NCI-H526 (cell line): Measurements from ENCODE around the gene ZNF385A.

ENCODE experiments used
- DNase-seq, 2 experiments: peaks; one replicate each; lab custom pipeline; 2025; lab: John Stamatoyannopoulos, UW

ZNF385A gene

GRCh38 chr12:54392485-54393206 is 8.1 kb upstream of the ZNF385A start:
- no peak for DNase-seq

GRCh38 chr12:54390668-54391551 is 6.4 kb upstream of the ZNF385A start:
- DNase-seq, result peak; percentile 17 to 87

GRCh38 chr12:54390176-54390667 is 5.7 kb upstream of the ZNF385A start:
- peak in 1 of 2 experiments; percentile 51 for DNase-seq

GRCh38 chr12:54389607-54390175 is 5.2 kb upstream of the ZNF385A start:
- no peak for DNase-seq

- DNase-seq, result no peak
These were observed 4.6 kb upstream of the ZNF385A start for GRCh38 chr12:54389134-54389508.

- DNase-seq, result no peak
These were observed 4.0 kb upstream of the ZNF385A start for GRCh38 chr12:54388237-54389133.

GRCh38 chr12:54387114-54387467 is 2.6 kb upstream of the ZNF385A start:
- no peak for DNase-seq

GRCh38 chr12:54386403-54387113 is 2.0 kb upstream of the ZNF385A start:
- DNase-seq, result no peak

- no peak for DNase-seq
These were observed 850 bp upstream of the ZNF385A start for GRCh38 chr12:54385251-54385914.

GRCh38 chr12:54383041-54383609 is 1.4 kb downstream of the ZNF385A start:
- no peak for DNase-seq

- no peak for DNase-seq
These were observed 3.4 kb downstream of the ZNF385A start for GRCh38 chr12:54381136-54381535.

- peak; percentile 83 to 95 for DNase-seq
These were observed 4.9 kb downstream of the ZNF385A start for GRCh38 chr12:54379398-54380201.

GRCh38 chr12:54378796-54379397 is 5.6 kb downstream of the ZNF385A start:
- DNase-seq, result peak in 1 of 2 experiments; percentile 77

GRCh38 chr12:54377797-54378515 is 6.6 kb downstream of the ZNF385A start:
- no peak for DNase-seq

- no peak for DNase-seq
These were observed 7.5 kb downstream of the ZNF385A start for GRCh38 chr12:54377007-54377406.

- DNase-seq, result no peak
These were observed 7.9 kb downstream of the ZNF385A start for GRCh38 chr12:54376596-54376995.

GRCh38 chr12:54375259-54375579 is 9.3 kb downstream of the ZNF385A start:
- no peak for DNase-seq

- DNase-seq, result no peak
These were observed 9.8 kb downstream of the ZNF385A start for GRCh38 chr12:54374562-54375258.
